Endothelial cell of umbilical vein (primary cell): ENCODE measurements around the gene CRIM1. TPM values are rescaled to one million over a fixed set of nuclear protein-coding genes. Genes with fewer than 3 reads are reported as not detected.
A peak's percentile ranks its signal among the peaks of the same experiment; 100 is the strongest.

Experiments used
- BruUV-seq: library from RNA; stranded (reverse); fragments of 400-500 nt; replicated peaks from 2 replicates; lab custom pipeline; 2021; lab: Mats Ljungman, UMichigan
- CTCF ChIA-PET: fragments of 300-600, 350-600 bp; sonication (Branson Sonifier 250); formaldehyde crosslinking; loops from one replicate; lab custom pipeline; 2021; ENCODE audit warnings: antibody characterized with exemption, inconsistent platforms; lab: Charles Lee
- POLR2A ChIA-PET: fragments of 300-600, 350-600 bp; sonication (Branson Sonifier 250); formaldehyde crosslinking; loops from one replicate; lab custom pipeline; 2021; ENCODE audit warnings: antibody characterized with exemption, inconsistent platforms; lab: Charles Lee
- DNase-seq: peaks from one replicate; pipeline ENCODE4 v3.0.0-alpha.2; 2011; ENCODE audit warnings: low read depth, low spot score
- FAIRE-seq: peaks from 2 replicates; lab custom pipeline; 2011; peaks lifted over from hg19 to GRCh38; lab: Jason Lieb, UNC
- H2AFZ ChIP-seq: 2 replicates; pipeline ENCODE4 v1.6.0; 2012; ENCODE audit warnings: low read depth, low read length, control low read depth, inconsistent platforms
- H3K27ac ChIP-seq: 2 replicates; pipeline ENCODE4 v1.5.1; 2011; ENCODE audit warnings: low read depth, mild to moderate bottlenecking, control low read depth, low read length, moderate library complexity; ENCODE audit not compliant: insufficient read depth
- H3K27me3 ChIP-seq, 2 experiments: 2 replicates each; pipeline versions ENCODE4 v1.6.0 to v1.6.1; 2011; ENCODE audit warnings: low read length in 2 of 2, mixed read lengths in 1 of 2; ENCODE audit not compliant: control insufficient read depth in 2 of 2, insufficient read depth in 2 of 2
- H3K36me3 ChIP-seq, 2 experiments: 2 replicates in 1 of 2; 3 replicates in 1 of 2; pipeline ENCODE4 v1.5.1; 2011; ENCODE audit warnings: low read length in 2 of 2, mild to moderate bottlenecking in 1 of 2, moderate library complexity in 1 of 2; ENCODE audit not compliant: control insufficient read depth in 2 of 2, insufficient read depth in 2 of 2; ENCODE audit errors: extremely low read depth in 1 of 2
- H3K4me1 ChIP-seq: 3 replicates; pipeline ENCODE4 v1.5.1; 2011; ENCODE audit warnings: mild to moderate bottlenecking, low read length; ENCODE audit not compliant: control insufficient read depth, insufficient read depth; ENCODE audit errors: extremely low read depth
- H3K4me2 ChIP-seq: 2 replicates; pipeline ENCODE4 v1.6.1; 2011; ENCODE audit warnings: low read length, control low read depth, mixed read lengths; ENCODE audit not compliant: insufficient read depth
- H3K4me3 ChIP-seq, 3 experiments: fragments of 200-600 bp in 1 of 3; sonication (generic), shearing (Covaris generic) in 1 of 3; replicated peaks in 1 of 3; 2 replicates each; pipeline ENCODE4 v1.5.1; 2011 to 2016; ENCODE audit warnings: control low read depth in 3 of 3, low read length in 3 of 3, mild to moderate bottlenecking in 2 of 3, inconsistent platforms in 1 of 3, low read depth in 1 of 3, moderate library complexity in 1 of 3; ENCODE audit not compliant: insufficient read depth in 1 of 3
- H3K79me2 ChIP-seq: 2 replicates; pipeline ENCODE4 v1.6.0; 2012; ENCODE audit warnings: low read length, inconsistent platforms; ENCODE audit not compliant: control insufficient read depth, insufficient read depth
- H3K9ac ChIP-seq: replicated peaks from 2 replicates; pipeline ENCODE3; 2011; ENCODE audit warnings: low read length, control low read depth; ENCODE audit not compliant: insufficient read depth; ENCODE audit errors: extremely low read depth
- H3K9me1 ChIP-seq: replicated peaks from 3 replicates; pipeline ENCODE4 v1.6.0; 2011; ENCODE audit warnings: mild to moderate bottlenecking, low read length; ENCODE audit not compliant: control insufficient read depth, insufficient read depth; ENCODE audit errors: extremely low read depth
- H3K9me3 ChIP-seq: replicated peaks from 2 replicates; pipeline ENCODE4 v1.5.1; 2012; ENCODE audit warnings: low read length, inconsistent platforms; ENCODE audit not compliant: control insufficient read depth, insufficient read depth
- H4K20me1 ChIP-seq: replicated peaks from 2 replicates; pipeline ENCODE3; 2011; ENCODE audit warnings: mild to moderate bottlenecking, low read length; ENCODE audit not compliant: control insufficient read depth, insufficient read depth; ENCODE audit errors: extremely low read depth
- EZH2 ChIP-seq: IDR thresholded peaks from 2 replicates; pipeline ENCODE4 v1.6.1; 2012; ENCODE audit warnings: borderline replicate concordance, low read depth, mild to moderate bottlenecking, moderate library complexity, low read length, inconsistent platforms; ENCODE audit not compliant: severe bottlenecking
- FOS ChIP-seq: IDR thresholded peaks from 2 replicates; pipeline ENCODE4 v1.6.1; 2011; ENCODE audit warnings: mild to moderate bottlenecking, low read length, moderate library complexity, borderline replicate concordance; ENCODE audit not compliant: insufficient read depth
- GATA2 ChIP-seq: IDR thresholded peaks from 2 replicates; pipeline ENCODE4 v1.7.0; 2011; ENCODE audit warnings: low read depth, mild to moderate bottlenecking, moderate library complexity, mixed read lengths, low read length; ENCODE audit not compliant: insufficient read length, insufficient read depth
- JUN ChIP-seq: IDR thresholded peaks from 2 replicates; pipeline ENCODE4 v1.6.1; 2011; ENCODE audit warnings: borderline replicate concordance, low read depth; ENCODE audit not compliant: insufficient read length, insufficient read depth
- MYC ChIP-seq: IDR thresholded peaks from one replicate; pipeline ENCODE4 v1.6.1; 2011; ENCODE audit warnings: mild to moderate bottlenecking, low read depth, low read length
- POLR2A ChIP-seq: IDR thresholded peaks from 2 replicates; pipeline ENCODE4 v1.6.1; 2012; ENCODE audit warnings: low read depth, mild to moderate bottlenecking, control low read depth, low read length
- POLR2AphosphoS5 ChIP-seq: IDR thresholded peaks from 2 replicates; pipeline ENCODE4 v1.6.1; 2012; ENCODE audit warnings: low read depth, mild to moderate bottlenecking, control low read depth, low read length, moderate library complexity; ENCODE audit not compliant: insufficient read depth
- dilution Hi-C: fragments of 300-500 bp; cut with MboI; formaldehyde crosslinking; loops from one replicate; pipeline ENCODE4 v1.15.0; 2019; ENCODE audit warnings: low sequenced_read_pairs; ENCODE audit not compliant: extremely low pct_ligation_motif_present
- intact Hi-C: fragments of 100-400 bp; cut with micrococcal nuclease; formaldehyde crosslinking; loops from one replicate; pipeline ENCODE4 v1.10.0; 2022
- polyA plus RNA-seq, 4 experiments: library from polyadenylated mRNA; depleted of rRNA in 3 of 4; stranded (reverse) in 3 of 4; unstranded in 1 of 4; fragments of >200 nt; gene quantifications; 2 replicates each; pipeline versions ENCODE4 v1.2.1 to v1.2.3, GENCODE V29; 2011 to 2012; ENCODE audit warnings: missing spikeins in 1 of 4
- total RNA-seq: library from RNA; stranded (reverse); gene quantifications from 2 replicates; pipeline ENCODE4 v1.2.3, GENCODE V29; 2021
- TF ChIP-seq, protein P1 (sequence below): IDR thresholded peaks from 2 replicates; pipeline ENCODE4 v1.6.1; 2011; ENCODE audit not compliant: insufficient read depth, insufficient read length
- TF ChIP-seq, protein P2 (sequence below), 2 donors: IDR thresholded peaks; 1 replicate in 1 of 2; 2 replicates in 1 of 2; pipeline ENCODE4 v1.5.1; 2011; ENCODE audit warnings: low read length in 2 of 2, mild to moderate bottlenecking in 2 of 2, moderate library complexity in 2 of 2, control low read depth in 1 of 2, inconsistent platforms in 1 of 2, low read depth in 1 of 2; ENCODE audit not compliant: insufficient read depth in 1 of 2; ENCODE audit errors: extremely low read depth in 1 of 2

CRIM1 gene
- total and polyA plus RNA-seq, 2 donors (not counting 3 experiments of a cell fraction or from before 2014, with no cell fraction given), result 422 to 649 TPM

DNA sequence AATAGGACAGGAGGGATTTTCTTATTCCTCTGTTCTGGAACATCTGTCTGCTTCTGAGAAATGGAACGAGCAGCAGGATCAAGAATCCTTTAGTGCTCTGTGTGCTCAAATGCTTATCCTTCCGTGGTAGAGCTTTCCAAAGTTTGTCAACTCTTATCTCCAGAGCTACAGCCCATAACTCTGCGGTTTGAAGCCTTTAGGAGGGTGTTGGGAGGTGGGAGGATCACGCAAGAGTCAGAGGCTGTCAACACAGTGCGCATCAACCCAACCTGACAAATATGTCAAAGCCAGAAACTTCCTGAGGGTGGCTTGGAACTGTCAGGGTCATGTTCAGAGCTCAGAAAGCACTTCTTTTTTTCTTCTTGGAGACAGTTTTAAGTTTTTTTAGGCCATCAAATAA lies 95.9 kb downstream of the CRIM1 start:
- Histone ChIP-seq H3K4me2 (no peak overlapping the region), H3K36me3 (peaks cover 13 to 40% of the 10 kb centered on the region in 2 experiments), H4K20me1 (no peaks in the 10 kb centered on the region), H3K9ac (no peak overlapping the region), H3K9me1 (no peaks in the 10 kb centered on the region), H3K79me2 (peaks cover 85% of the 10 kb centered on the region), H2AFZ (no peak overlapping the region), H3K9me3 (no peaks in the 10 kb centered on the region), H3K27me3 (no peaks in the 10 kb centered on the region), H3K4me1 (peaks cover 99% of the 10 kb centered on the region), H3K4me3 (no peak overlapping the region), H3K27ac (peak overlapping the region; percentile 73)
- ChIA-PET POLR2A (interaction anchor here (0.5 kb wide), 1 partner anchor 93 kb away, joined by 4 read pairs; no protein-coding TSS in a partner anchor), CTCF (interaction anchor here (1.1 to 5.1 kb wide), 5 partner anchors 9 to 78 kb away, joined by 3 to 31 read pairs (median 4); no protein-coding TSS in a partner anchor)
- no TSS peak for BruUV-seq
- intact Hi-C loops (no loop called here), dilution Hi-C loops (no loop called here)
- no peak for FAIRE-seq
- no peak for DNase-seq
- TF ChIP-seq POLR2A (peak; percentile 46), MYC (no peak), GATA2 (no peak)

DNA sequence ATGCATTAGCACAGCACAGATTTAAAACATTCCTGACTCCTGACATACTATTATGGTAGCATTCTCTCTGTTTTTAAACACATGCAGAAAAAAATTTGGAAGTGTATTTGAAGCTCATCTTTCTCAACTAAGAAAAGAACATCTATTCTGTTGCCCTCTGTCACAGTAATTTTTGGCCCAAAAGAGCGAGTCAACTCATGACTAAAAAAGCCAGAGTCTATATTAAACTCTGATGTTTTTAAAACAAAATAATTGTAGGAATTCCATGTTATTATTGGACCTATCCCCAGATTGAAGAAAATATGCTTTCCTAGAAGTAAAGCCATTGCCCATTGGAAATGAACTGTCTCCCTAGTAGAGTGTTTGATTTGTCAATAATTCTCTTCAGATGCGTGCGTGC lies 96.7 kb downstream of the CRIM1 start:
- Histone ChIP-seq H3K4me3 (no peak overlapping the region), H3K27ac (peak overlapping the region; percentile 73), H3K9me1 (no peaks in the 10 kb centered on the region), H3K27me3 (no peaks in the 10 kb centered on the region), H3K4me2 (no peak overlapping the region), H3K9me3 (no peaks in the 10 kb centered on the region), H3K79me2 (peaks cover 83% of the 10 kb centered on the region), H2AFZ (no peak overlapping the region), H3K36me3 (peaks cover 14 to 39% of the 10 kb centered on the region in 2 experiments), H3K4me1 (peaks cover 99% of the 10 kb centered on the region), H4K20me1 (no peaks in the 10 kb centered on the region), H3K9ac (no peak overlapping the region)
- TF ChIP-seq JUN (no peak), MYC (no peak), POLR2A (no peak), POLR2AphosphoS5 (no peak), GATA2 (no peak), FOS (no peak), EZH2 (no peak)
- TF ChIP-seq, protein P1, sequence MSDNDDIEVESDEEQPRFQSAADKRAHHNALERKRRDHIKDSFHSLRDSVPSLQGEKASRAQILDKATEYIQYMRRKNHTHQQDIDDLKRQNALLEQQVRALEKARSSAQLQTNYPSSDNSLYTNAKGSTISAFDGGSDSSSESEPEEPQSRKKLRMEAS, result no peak
- TF ChIP-seq, protein P2, sequence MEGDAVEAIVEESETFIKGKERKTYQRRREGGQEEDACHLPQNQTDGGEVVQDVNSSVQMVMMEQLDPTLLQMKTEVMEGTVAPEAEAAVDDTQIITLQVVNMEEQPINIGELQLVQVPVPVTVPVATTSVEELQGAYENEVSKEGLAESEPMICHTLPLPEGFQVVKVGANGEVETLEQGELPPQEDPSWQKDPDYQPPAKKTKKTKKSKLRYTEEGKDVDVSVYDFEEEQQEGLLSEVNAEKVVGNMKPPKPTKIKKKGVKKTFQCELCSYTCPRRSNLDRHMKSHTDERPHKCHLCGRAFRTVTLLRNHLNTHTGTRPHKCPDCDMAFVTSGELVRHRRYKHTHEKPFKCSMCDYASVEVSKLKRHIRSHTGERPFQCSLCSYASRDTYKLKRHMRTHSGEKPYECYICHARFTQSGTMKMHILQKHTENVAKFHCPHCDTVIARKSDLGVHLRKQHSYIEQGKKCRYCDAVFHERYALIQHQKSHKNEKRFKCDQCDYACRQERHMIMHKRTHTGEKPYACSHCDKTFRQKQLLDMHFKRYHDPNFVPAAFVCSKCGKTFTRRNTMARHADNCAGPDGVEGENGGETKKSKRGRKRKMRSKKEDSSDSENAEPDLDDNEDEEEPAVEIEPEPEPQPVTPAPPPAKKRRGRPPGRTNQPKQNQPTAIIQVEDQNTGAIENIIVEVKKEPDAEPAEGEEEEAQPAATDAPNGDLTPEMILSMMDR (IDR thresholded peaks at IDR 0.05; ENCODE audit: extremely low read depth in 1 of 2, insufficient read depth in 1 of 2, low read depth in 1 of 2, low read length in 2 of 2), result no peak
- intact Hi-C loops, result no loop called here
- BruUV-seq, result no TSS peak
- dilution Hi-C loops, result no loop called here
- no peak for FAIRE-seq
- CTCF ChIA-PET, result interaction anchor here (0.7 to 5.1 kb wide), 4 partner anchors 8 to 79 kb away, joined by 4 to 31 read pairs (median 6); no protein-coding TSS in a partner anchor
- no peak for DNase-seq
- POLR2A ChIA-PET, result interaction anchor here (0.5 kb wide), 1 partner anchor 94 kb away, joined by 4 read pairs; no protein-coding TSS in a partner anchor
